ENCODE measurements around the gene YIF1A.

Gene YIF1A

GRCh38 chr11:66288671-66289547 lies at the start of gene YIF1A:
TSS of gene YIF1A (minus strand) at chr11:66289143. CDS start at chr11:66288985, 158 bp downstream.
- peak; percentile 97 for DNase-seq

DNA sequence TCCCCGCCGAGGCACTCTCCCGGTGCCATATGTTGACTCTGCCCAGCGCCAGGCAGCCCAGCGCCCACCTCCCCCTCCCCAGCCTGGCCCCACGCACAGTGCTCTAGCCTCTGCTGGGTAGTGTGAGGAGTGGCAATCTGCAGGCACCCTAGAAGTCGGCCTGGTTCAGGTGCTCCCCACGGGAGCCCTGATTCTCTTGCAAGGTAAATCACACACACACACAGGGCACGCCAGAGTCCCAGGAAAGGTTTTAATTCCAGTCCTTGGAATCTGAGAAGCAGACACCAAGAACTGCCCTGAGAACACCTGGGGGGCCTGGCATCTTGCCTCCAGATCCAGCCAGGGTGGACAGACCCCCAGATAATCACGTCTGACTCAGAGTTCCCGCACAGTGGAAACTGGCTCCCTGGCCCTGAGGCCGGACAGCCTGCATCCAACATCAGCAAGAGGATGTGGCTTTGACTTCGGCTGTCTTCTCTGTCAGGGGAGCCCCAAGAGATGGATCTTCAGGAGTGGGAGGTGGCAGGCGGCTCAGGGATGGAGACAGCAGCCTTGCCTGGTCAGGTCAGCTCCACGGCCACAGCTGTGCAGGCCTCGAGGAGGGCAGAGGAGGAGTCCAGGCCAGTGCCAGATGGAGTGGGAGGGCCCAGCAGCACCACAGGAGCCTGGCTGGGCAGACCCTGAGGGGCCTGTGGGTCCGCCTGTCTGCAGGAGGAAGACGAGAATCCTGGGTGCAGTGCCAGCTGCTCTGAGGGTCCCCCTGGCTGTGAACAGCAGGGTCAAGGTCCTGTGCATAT lies 48.4 kb upstream of the YIF1A start:
- DNase-seq, result no peak

GRCh38 chr11:66336234-66337102 lies 47.5 kb upstream of the YIF1A start, which contains the start of gene RIN1:
TSS of gene RIN1 (minus strand) at chr11:66336434. CDS start at chr11:66336402, 32 bp downstream.
- DNase-seq, result peak; percentile 38

- no peak for DNase-seq
Observed at GRCh38 chr11:66335531-66336233, 46.7 kb upstream of the YIF1A start.

DNA sequence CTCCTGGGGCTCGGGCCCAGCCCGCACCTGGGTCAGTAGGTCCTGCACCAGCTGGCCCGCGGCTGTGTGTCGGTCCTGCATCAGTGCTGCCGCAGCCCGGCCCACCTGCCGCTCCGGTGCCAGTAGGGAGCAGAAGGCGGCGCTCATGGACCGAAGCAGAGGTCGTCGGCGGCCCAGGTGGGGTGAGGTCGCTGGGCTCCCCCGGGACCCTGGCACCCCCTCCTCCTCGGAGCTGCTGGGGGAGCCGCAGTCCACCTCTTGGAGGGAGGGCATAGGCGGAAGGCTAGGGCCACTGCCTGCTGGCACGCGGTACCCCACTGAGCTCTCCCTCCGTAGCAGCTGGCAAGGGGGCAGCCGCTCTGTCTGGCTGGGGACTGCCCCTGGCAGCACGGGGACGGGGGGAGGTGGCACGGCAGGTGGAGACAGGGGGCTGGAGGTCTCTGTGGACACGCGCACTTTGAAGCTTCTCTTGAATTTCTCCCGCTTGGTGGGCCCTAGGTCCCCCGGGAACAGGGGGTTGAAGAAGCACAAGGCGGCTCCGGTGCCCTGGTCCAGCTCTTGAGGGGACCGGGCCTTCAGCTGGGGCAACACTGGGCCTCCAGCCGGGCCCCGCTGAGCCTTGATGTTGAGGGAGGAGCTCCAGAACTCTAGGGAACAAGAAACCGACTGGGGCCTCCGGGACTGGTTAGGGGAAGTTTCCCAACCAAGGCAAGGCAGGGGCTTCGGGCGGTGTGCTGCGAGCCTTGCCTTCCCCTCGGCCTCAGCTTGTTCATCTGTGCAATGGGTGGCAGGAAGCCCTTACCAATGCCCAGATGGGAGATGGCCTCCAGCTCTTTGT lies 45.9 kb upstream of the YIF1A start:
- no peak for DNase-seq

GRCh38 chr11:66333896-66334604 lies 45.1 kb upstream of the YIF1A start:
- no peak for DNase-seq

DNA sequence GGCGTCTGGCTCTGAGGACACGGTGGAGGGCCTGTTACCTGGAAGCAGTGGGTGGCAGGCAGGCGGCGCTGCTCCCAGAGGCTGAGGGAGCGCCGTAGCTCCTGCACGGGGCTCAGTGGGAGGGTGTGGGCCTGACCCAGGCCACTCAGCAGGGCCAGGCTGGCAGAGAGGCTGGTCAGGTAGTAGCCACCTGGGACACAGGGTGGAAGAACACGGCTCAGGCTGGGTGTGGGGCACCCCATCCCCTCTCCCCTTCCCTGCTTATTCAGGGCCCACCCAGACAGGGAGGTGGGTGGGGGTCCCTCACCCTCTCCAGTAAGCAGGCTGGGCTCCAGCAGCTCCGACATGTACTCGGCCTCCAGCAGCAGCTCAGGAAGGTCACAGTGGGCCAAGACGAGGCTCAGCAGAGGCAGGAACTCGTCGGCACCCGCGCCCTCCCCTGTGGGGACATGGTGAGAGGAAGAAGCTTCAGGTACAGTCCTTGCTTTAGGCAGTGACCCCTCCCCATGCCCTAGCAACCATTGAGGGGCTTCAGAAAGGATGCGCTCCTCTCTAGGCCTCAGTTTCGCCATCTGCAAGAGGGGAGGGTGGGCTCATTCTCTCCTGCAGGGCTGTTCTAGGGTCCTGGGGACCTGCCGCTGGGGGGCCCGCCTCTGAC lies 44.4 kb upstream of the YIF1A start:
- DNase-seq, result no peak

GRCh38 chr11:66332371-66333219 lies 43.7 kb upstream of the YIF1A start:
- no peak for DNase-seq

DNA sequence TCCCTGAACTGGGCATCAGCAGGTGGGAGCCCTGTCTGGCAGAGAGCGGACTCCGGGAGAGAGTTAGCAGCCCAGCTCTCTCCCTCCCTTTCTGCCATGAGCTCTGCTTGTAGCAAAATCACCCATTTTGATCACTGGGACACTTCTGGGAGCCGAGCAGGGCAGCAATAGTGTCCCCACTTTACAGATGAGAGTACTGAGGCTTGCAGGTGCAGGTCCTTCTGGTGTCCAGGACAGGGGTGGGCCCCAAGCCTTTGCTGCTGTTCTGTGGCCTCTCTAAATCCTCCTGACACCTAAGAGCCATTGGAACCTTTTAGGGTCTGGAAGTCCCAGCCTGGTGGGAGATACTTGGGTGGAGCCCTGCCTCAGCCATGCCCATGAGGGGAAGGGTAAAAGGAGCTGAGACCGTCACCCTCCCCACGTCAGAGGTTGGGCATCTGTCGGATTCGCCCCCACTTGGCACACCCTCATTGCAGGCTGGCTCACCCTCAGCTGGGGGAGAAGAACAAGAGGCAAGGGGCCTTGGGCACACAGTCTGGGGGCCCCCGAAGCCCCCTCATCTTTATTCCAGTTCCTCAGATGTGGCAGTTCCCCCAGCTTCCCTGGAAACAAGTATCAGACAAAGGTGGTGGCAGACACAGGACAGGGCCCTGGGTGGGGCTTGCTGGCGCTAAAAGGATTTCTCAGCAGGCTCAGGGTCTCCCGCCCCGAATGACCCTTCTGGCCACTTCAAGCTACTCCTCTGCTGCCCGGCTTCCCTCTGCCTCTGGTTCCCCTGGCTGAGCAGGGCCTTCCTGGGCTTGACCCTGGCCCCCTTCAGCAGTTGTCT lies 42.8 kb upstream of the YIF1A start:
- no peak for DNase-seq

DNA sequence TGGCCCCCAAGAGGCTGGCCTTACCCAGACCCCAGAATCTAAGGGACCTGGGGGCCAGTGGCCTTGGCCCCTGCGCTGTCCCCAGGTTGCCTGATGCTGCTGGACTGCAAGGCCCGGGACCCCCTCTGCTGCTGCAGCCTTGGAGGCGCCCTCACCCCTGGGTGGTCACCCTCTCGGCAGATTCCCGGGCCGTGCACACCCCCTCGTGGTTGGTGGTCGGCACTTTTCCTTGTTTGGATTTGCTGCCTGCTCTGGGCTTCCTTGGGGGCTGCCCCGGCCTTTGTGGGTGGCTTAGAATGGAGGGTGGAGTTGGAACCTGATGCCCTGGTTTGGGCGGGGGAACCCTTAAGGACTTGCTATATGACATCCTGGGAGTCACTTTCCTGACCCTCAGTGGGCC lies 42.0 kb upstream of the YIF1A start:
- DNase-seq, result no peak

DNA sequence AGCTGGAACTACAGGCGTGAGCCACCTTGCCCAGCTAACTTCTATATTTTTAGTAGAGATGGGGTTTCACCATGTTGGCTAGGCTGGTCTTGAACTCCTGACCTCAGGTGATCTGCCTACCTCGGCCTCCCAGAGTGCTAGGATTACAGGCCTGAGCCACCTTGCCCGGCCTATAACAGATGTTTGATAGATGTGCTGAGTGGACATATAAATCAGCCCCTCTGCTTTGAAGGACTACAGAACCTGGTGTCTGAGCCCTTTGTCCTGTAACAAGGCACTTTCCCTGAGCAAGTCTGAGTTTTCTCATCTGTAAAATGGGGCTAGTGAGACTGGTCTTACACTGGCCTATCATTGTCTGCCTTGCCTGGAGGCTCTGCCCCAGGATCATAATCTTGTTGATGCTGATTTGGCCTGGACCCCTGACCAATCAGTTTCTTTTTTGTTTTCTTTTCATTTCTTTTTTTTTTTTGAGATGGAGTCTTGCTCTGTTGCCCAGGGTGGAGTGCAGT lies 40.3 kb upstream of the YIF1A start:
- DNase-seq, result no peak

DNA sequence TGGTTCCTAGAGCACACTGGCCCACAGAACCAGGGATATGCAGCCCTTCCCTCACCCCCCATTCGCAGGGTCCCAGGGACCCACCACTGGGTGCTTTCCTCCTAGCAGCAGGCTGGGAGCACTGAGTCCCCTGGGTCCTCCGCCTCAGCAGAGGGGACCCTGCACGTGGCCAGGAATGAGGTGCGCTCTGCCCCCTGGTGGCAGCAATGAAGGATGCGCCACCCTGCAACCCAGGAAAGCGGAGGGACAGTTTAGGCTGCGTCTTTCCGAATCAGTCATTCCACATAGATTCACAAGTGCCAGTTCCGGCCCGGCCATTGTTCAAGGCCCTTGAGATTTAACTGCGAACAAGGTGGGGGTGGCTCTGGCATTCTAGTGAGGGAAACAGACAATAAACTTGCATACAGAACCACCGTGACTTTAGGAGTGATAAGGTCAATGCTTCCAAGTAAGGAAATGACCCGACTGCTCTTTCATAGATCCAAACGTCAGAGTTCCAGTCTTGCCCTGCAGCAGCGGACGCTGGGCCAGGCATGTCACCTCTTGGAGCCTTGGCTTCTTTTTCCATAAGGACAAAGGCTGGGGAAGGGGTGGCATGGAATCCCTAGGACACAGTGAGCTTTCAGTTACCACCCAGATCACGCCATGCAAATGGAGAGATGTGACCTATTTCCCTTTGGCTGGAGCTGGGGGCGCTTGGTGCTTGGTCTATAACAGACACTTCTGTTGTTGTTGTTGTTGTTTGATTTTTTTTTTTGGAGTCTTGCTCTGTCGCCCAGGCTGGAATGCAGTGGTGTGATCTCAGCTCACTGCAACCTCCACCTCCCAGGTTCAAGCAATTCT lies 39.6 kb upstream of the YIF1A start:
- DNase-seq, result peak; percentile 82

GRCh38 chr11:66328031-66328301 lies 39.0 kb upstream of the YIF1A start:
- DNase-seq, result no peak

GRCh38 chr11:66327171-66328030 lies 38.5 kb upstream of the YIF1A start:
- no peak for DNase-seq

DNA sequence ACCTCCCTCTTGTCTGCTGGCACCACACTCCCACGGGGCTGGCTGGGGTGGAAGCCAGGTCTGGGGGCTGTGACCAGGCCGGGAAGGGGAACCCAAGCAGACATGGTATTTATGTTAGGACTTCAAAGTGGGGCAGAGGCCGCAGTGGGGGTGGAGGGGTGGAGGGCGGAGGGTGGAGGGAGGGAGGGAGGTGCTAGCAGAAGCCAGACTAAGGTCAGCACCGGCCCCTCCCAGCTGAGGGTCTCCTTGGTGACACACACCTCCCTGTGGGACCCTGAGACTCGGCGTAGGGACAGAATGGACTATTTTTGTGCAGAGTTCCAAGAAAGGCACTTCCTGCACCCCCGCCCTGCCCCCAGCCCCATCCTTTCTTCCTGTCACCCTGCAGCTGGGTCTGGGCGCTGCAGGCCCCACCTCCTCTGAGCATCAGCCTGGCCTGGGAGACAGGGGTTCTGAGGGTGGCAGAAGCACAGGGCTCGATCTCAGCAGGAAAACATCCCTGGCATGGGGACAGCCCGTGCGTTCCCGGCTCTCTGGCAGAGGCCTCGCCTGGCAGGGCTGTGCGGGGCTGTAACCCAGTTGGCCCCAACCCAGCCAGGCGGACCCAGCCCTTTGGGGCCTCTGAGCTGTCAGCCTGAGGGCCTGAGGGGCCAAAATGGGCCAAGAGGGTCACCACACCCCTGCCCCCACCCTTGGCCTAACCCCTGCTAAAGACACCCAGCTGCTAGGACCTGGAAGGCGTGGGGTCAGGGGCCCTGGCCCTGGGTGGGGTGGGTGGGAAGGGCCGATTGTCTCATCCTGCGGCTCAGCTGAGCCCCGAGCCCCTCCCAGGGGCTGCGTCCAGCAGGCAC lies 37.5 kb upstream of the YIF1A start:
- peak; percentile 23 for DNase-seq
